ENCODE results near the gene ZBTB45. TPM values are rescaled to one million over a fixed set of nuclear protein-coding genes. Genes with fewer than 3 reads are reported as not detected.

Gene ZBTB45
- total RNA-seq, 1 experiment from 2014 or later: 12.0 TPM

DNA sequence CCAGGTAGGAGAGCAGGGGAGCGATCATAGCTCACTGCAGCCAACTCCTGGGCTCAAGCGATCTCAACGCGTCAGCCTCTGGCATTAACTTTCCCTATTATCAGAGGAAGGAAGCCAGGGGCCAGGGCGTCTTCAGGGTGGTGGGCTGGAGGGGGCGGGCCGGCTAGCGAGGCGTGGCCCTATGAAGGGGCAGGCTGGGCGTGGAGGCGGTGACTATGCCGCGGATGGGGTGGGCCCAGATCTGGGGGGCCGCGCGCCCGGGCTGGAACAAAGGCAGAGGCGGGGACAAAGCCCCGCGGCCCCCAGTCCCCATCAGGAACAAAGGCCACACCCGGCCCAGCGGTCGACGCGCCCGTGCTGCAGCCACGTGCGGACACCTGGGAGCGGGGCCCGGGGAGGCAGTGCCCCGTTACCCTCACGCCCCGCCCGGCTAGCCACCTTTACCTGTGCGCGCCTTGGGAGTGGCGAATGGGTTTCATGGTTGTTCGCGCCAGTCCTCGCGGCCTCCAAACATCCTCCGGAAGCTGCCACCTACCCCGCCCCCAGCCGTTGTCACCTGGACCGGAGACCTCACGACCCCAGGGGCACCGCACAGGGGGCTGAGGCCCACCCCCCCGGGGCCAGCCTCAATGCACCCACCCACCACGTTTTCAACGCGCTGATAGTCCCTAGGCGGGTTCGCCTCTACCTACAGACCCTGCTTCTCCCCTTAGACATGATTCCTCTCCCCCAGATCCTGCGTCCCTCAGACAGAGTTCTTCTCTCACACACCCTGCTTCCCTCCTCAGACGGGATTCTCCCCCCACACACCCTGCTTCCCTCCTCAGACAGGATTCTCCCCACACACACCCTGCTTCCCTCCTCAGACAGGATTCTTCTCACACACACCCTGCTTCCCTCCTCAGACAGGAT lies 18.9 kb upstream of the ZBTB45 start:
- Histone ChIP-seq H3K4me1 (ENCODE audit: control insufficient read depth in 1 of 2, insufficient read depth in 2 of 2, low read length in 2 of 2) (peaks cover 3 to 5% of the 10 kb centered on the region in 2 experiments), H2AFZ (ENCODE audit: low read depth, low read length, poor library complexity, severe bottlenecking) (no peak overlapping the region), H3K36me3 (ENCODE audit: control insufficient read depth in 1 of 2, insufficient read depth in 2 of 2, low read length in 2 of 2) (no peaks in the 10 kb centered on the region), H3K4me3 (replicated peaks in 1 of 2; ENCODE audit: low read depth in 1 of 2, low read length in 2 of 2) (no peak overlapping the region), H3K79me2 (ENCODE audit: insufficient read depth, low read length) (no peaks in the 10 kb centered on the region), H3K9me2 (ENCODE audit: insufficient read depth) (no peaks in the 10 kb centered on the region), H4K20me1 (ENCODE audit: insufficient read depth) (no peaks in the 10 kb centered on the region), H3K27ac (ENCODE audit: low read depth, low read length) (no peak overlapping the region), H3K9me3 (ENCODE audit: control insufficient read depth in 1 of 2, insufficient read depth in 1 of 2, low read depth in 1 of 2, low read length in 2 of 2) (no peaks in the 10 kb centered on the region), H3K27me3 (ENCODE audit: insufficient read depth, low read length) (peaks cover 14% of the 10 kb centered on the region; the same call in 1 of the 2 replicates), H3K9ac (ENCODE audit: low read length) (no peak overlapping the region), H3K4me2 (ENCODE audit: low read length) (no peak overlapping the region)
- intact Hi-C loops (cut with micrococcal nuclease): no loop called here
- ChIA-PET RAD21 (ENCODE audit: low non-redundant PET in 1 of 2, low total read pairs in 2 of 2, uncharacterized antibody in 2 of 2, unreplicated experiment in 2 of 2) (no interaction called here), CTCF (no interaction called here), POLR2A (no interaction called here)
- no peak for TF ChIP-seq JUND (IDR thresholded peaks at IDR 0.05)
- TF ChIP-seq, protein P1, sequence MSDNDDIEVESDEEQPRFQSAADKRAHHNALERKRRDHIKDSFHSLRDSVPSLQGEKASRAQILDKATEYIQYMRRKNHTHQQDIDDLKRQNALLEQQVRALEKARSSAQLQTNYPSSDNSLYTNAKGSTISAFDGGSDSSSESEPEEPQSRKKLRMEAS (IDR thresholded peaks at IDR 0.05): no peak
- TF ChIP-seq, protein P2, sequence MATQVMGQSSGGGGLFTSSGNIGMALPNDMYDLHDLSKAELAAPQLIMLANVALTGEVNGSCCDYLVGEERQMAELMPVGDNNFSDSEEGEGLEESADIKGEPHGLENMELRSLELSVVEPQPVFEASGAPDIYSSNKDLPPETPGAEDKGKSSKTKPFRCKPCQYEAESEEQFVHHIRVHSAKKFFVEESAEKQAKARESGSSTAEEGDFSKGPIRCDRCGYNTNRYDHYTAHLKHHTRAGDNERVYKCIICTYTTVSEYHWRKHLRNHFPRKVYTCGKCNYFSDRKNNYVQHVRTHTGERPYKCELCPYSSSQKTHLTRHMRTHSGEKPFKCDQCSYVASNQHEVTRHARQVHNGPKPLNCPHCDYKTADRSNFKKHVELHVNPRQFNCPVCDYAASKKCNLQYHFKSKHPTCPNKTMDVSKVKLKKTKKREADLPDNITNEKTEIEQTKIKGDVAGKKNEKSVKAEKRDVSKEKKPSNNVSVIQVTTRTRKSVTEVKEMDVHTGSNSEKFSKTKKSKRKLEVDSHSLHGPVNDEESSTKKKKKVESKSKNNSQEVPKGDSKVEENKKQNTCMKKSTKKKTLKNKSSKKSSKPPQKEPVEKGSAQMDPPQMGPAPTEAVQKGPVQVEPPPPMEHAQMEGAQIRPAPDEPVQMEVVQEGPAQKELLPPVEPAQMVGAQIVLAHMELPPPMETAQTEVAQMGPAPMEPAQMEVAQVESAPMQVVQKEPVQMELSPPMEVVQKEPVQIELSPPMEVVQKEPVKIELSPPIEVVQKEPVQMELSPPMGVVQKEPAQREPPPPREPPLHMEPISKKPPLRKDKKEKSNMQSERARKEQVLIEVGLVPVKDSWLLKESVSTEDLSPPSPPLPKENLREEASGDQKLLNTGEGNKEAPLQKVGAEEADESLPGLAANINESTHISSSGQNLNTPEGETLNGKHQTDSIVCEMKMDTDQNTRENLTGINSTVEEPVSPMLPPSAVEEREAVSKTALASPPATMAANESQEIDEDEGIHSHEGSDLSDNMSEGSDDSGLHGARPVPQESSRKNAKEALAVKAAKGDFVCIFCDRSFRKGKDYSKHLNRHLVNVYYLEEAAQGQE (IDR thresholded peaks at IDR 0.05; ENCODE audit: low read depth): no peak
- no peak for TF ChIP-seq POLR2A (IDR thresholded peaks at IDR 0.05; ENCODE audit: borderline replicate concordance, extremely low read depth, insufficient read depth, insufficient read length)
- BruUV-seq (replicated peaks): no TSS peak
- DNase-seq (ENCODE audit: low read depth, low spot score) (no peak), ATAC-seq (no peak)
